SK-N-DZ (cell line): ENCODE results near the gene TNS4.

Experiments
- DNase-seq: peaks from one replicate; pipeline ENCODE4 v3.0.0-alpha.2; 2015; ENCODE audit warnings: low spot score

The TNS4 gene

GRCh38 chr17:40516581-40517285, 15.3 kb upstream of the TNS4 start:
- no peak for DNase-seq

- DNase-seq, result no peak
These were observed 14.1 kb upstream of the TNS4 start for GRCh38 chr17:40515491-40516041.

GRCh38 chr17:40515011-40515410, 13.6 kb upstream of the TNS4 start:
- no peak for DNase-seq

DNA sequence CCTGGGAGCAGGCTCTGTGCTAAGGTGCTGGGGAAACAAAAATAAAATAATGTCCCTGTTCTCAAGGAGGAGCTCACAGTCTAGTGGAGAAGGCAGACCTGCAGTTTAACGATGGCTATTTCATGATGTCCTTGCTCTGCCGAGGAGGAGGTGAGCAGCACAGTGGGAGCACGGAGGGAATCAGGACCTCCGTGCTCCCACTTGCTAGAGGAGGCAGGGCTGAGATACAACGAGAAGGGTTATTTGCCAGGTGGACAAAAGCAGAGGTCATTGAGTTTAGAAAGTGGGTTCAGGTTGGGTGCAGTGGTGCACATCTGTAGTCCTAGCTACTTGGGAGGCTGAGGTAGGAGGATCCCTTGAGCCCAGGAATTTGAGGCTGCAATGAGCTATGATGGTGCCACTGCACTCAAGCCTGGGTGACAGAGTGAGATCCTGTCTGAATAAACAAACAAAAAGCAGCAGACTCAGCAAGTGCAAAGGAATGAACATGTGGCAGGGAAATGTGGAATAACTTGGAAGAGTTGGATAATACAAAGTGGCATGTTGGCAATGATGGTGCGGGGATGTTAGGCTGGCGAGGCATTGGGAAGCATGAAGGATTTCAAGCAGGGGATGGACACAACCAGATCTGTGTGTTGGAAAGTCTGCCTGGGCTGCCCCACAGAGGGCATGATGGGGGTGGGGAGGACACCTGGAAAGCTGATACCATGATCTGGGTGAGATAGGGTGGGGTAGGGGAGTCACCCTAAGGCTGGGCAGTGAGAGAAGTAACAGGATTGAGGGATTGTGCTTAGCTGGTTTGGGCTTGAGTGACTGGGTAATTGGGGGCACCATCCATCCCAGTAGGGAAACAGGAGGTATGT, 12.8 kb upstream of the TNS4 start:
- no peak for DNase-seq

DNA sequence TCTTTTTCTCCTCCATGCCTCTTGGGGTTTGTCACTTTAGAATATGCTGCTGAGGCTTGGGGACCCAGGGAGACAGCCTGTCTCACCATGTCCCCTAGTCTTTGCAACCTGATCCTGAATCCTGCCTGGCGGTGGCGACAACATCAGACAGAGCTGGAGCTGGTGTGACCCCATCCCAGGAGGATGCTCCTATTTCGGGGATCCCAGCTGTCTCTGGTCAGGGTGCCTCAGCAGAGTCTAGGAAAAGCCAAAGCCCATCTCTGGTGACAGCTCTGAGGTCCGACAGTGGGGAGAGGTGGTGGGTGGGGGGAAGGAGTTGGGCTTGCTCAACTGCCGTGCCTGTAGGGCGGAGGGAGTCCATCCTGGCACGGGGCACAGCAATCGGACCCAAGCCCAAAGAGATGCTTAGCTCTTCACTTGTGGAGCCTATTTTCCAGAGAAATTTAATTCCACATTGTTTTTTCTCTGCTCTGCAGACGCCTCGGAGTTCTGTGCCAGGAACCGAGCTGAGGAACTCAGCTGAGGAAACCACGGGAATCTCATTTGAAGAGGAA, 10.3 kb upstream of the TNS4 start:
- no peak for DNase-seq

DNA sequence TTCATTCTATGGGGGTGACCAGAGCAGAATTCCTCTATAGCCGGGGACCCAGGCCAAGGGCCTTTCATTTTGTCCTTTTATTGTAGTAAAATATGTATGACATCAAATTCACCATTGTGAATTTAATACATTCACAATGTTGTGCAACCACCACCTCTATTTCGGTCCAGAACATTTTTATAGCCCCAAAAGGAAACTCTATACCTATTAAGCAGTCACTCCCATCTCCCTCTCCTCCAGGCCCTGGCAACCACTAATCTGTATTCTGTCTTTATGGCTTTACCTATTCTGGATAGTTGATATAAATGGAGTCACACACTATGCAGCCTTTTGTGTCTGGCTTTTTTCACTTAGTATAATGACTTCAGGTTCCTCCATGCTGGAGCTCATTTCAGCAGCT, 9.7 kb upstream of the TNS4 start:
- no peak for DNase-seq

DNA sequence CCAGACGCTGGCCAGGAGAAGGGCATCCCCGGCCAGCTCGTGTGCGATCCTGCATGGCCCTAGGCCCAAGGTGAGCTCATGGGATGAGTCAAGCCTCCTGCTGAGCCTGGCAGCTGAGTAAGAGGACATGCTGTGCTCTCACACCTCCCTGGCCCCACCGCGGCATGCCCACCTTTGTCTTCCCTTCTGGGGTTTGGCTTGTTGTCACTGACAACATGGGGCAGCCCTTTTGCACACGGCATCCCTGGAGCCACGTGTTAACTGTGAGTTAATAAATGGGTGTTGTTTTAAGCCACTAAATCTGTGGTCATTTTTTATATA, 8.9 kb upstream of the TNS4 start:
- DNase-seq, result no peak

- no peak for DNase-seq
These were observed 8.4 kb upstream of the TNS4 start for GRCh38 chr17:40509626-40510327.

DNA sequence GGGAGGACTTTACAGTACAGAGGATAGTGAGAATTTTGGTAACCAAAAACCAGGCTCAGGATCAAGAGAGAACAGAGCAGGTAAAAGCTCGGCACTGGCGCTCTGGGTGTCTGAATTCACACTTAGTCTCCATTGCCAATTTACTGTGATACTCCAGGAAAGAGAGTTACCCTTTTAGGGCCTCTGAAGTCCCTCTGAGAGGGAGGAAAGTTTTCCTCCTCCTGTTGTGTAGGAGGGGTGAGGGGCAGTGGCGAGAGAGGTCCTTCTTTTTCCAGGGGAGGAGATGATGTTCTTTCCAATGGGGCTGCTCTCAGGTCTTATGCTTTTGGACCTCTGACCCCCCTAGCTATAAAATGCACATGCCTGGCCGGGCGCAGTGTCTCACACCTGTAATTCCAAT, 5.4 kb upstream of the TNS4 start:
- no peak for DNase-seq

DNA sequence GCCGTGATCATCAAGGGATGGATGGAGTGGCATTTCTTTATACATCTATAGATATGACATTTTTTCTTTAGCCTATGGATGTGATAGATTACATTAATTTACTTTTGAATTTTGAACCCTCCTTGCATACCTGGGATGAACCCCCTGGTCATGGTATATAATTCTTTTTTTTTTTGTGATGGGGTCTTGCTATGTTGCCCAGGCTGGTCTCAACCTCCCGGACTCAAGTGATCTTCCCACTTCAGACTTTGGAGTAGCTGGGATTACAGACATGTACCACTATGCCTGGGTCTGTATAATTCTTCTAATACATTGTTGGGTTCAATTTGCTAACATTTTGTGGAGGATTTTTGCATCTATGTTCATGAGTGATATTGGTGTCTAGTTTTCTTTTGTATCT, 1.7 kb upstream of the TNS4 start:
- DNase-seq, result no peak

DNA sequence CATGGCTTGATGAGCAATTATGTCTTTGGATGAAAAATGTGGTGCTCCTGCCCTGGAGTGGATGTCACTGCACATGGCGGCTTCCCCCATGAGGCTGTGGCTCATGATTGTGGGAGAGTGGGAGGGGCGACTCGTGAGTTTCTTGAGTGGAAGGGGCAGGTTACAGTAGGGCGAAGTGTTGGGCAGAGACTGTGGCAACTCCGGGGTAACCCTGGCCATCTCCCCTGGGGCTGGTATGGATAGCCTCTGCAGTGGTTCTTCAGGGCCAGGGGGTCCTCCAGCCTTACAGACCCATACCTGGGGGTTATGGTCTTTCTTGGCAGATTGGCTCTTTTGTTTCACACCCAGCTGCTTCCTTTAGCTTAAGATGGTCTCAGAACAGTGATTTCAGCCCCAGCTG, 1.3 kb upstream of the TNS4 start:
- no peak for DNase-seq

GRCh38 chr17:40500709-40501108, 714 bp downstream of the TNS4 start:
- no peak for DNase-seq

- no peak for DNase-seq
These were observed 1.2 kb downstream of the TNS4 start for GRCh38 chr17:40500190-40500589.

GRCh38 chr17:40499551-40500189, 1.8 kb downstream of the TNS4 start:
- DNase-seq, result peak; percentile 69

DNA sequence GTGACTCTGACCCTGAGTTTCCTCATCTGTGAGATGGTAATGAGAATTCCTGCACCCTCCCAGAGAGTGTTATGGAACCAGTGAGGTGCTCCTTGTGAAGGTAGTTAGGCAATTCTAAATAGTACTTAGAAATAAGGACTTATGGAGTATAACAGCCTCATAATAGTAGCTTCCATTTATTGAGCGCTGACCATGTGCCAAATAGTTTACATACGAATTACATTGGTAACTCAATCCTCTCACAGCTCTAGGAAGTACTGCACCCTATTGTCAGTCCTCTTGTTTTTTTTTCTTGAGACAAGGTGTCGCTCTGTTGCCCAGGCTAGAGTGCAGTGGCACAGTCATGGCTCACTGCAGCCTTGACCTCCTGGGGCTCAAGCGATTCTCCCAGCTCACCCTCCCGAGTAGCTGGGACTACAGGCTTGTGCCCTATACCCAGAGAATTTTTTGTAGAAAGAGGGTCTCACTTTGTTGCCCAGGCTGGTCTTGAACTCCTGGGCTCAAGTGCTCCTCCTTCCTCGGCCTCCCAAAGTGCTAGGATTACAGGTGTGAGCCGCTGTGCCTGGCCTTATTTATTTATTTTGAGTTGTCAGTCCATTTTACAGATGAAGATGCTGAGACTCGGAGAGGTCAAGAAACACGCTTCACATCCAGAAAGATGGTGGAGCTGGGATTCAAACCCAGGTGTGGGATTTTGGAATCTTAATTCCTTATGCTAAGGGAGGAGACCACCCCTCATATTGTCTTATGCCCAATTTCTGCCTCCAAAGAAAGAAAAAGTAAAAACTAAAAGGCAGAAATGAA, 2.9 kb downstream of the TNS4 start:
- no peak for DNase-seq

- no peak for DNase-seq
These were observed 3.7 kb downstream of the TNS4 start for GRCh38 chr17:40497695-40498094.

DNA sequence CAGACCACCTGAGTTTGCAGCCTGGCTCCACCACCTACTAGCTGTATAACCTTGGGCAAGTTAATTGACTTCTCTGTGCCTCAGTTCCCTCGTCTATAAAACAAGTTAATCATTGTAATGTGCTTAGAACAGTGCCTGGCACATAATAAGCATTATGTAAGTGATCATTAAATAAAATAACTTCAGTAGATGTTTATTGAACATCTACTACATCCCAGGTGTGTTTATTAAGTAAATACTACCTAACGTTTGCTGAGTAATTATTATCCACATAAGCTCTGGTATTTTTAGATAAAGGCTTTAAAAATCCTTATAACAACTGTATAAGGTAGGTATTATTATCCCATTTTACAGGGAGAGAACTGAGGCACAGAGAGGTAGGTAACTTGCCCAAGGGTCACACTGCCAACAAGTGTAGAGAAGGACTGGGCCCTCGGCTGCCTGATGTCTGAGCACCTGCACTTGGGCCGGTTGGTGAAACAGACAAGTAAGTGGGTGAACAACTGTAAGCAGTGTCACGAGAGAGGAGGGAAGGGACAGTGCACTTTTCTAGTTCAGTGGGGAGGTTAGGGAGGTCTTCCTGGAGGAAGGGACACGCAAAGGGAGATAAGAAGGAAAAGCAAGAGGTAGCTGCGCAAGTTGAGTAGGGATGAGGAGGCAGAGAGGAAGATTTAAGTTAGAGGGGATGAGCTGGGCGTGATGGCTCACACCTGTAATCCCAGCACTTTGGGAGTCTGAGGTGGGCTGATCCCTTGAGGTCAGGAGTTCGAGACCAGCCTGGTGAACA, 4.6 kb downstream of the TNS4 start:
- no peak for DNase-seq

GRCh38 chr17:40496170-40496569, 5.3 kb downstream of the TNS4 start:
- no peak for DNase-seq

GRCh38 chr17:40495140-40495539, 6.3 kb downstream of the TNS4 start:
- no peak for DNase-seq

DNA sequence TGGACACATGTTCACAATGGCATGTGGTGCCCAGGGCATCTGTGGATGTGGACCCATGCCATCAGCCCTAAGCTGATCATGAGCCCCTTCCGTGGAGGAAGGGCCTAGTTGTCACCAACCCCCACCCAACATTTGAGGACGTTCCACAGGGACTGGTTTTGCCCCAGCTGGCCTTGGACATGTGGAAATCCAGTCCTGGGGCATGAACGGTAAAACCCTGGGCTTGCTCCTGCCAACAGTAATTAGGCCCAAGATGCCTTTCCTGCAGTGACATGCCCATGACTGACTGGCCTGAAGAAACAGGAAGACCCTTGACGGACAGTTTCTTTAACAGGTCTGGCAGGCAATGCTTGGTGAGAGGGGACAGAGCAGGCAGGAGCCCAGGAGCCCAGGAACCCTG, 7.7 kb downstream of the TNS4 start:
- no peak for DNase-seq
